GM12878 (cell line): Measurements from ENCODE around the gene ELOVL5.

Experiments
- ATF3 ChIP-seq: IDR thresholded peaks from 2 replicates; pipeline ENCODE4 v1.6.1; 2011; ENCODE audit warnings: low read depth, mild to moderate bottlenecking, low read length, moderate library complexity, borderline replicate concordance; ENCODE audit errors: extremely low read depth
- BACH1 ChIP-seq: fragments of 450-650 bp; IDR thresholded peaks from 2 replicates; pipeline ENCODE4 v1.6.1; 2017; ENCODE audit warnings: mild to moderate bottlenecking, borderline replicate concordance
- EZH2 ChIP-seq: IDR thresholded peaks from 2 replicates; pipeline ENCODE4 v1.6.1; 2012; ENCODE audit warnings: low read depth, mild to moderate bottlenecking, control low read depth, inconsistent platforms, low read length, borderline replicate concordance; ENCODE audit not compliant: control insufficient read depth
- POLR2A ChIP-seq: IDR thresholded peaks from 2 replicates; pipeline ENCODE4 v1.6.1; 2011; ENCODE audit warnings: low read depth, mild to moderate bottlenecking, low read length
- SMAD1 ChIP-seq: fragments of 450-650 bp; IDR thresholded peaks from 2 replicates; pipeline ENCODE4 v1.6.1; 2018; ENCODE audit warnings: mild to moderate bottlenecking, low read depth; ENCODE audit not compliant: partially characterized antibody
- SMC3 ChIP-seq: IDR thresholded peaks from 2 replicates; pipeline ENCODE4 v1.6.1; 2011; ENCODE audit warnings: low read length, improper control_type of control experiment, borderline replicate concordance
- SREBF1 ChIP-seq: IDR thresholded peaks from 2 replicates; pipeline ENCODE4 v1.6.1; 2012; ENCODE audit warnings: mild to moderate bottlenecking, low read length
- SUPT20H ChIP-seq: IDR thresholded peaks from 2 replicates; pipeline ENCODE4 v1.6.1; 2011; ENCODE audit warnings: low read depth, mild to moderate bottlenecking, low read length, moderate library complexity, borderline replicate concordance; ENCODE audit not compliant: control insufficient read depth
- TAF1 ChIP-seq: IDR thresholded peaks from 2 replicates; pipeline ENCODE4 v1.6.1; 2011; ENCODE audit warnings: mild to moderate bottlenecking, low read depth, low read length, borderline replicate concordance
- TCF12 ChIP-seq: IDR thresholded peaks from 2 replicates; pipeline ENCODE4 v1.6.1; 2011; ENCODE audit warnings: low read depth, mild to moderate bottlenecking, low read length

GRCh38 chr6:53394704-53395103 lies 46.0 kb upstream of the ELOVL5 start:
- no peak for TF ChIP-seq TAF1
- TF ChIP-seq BACH1, result no peak
- no peak for TF ChIP-seq TCF12
- no peak for TF ChIP-seq SUPT20H
- no peak for TF ChIP-seq POLR2A
- no peak for TF ChIP-seq SMAD1
- no peak for TF ChIP-seq SREBF1
- no peak for TF ChIP-seq EZH2
- TF ChIP-seq ATF3, result no peak
- TF ChIP-seq SMC3, result no peak
